HCT116 (cell line): ENCODE measurements around the gene TMEM80. TPM values are rescaled to one million over a fixed set of nuclear protein-coding genes. Genes with fewer than 3 reads are reported as not detected.

ENCODE experiments used
- ATAC-seq: fragments of 200-7000 bp; cut with Tn5 transposase; 2 replicates; pipeline ENCODE4 v1.9.1; 2020; ENCODE audit warnings: mild to moderate bottlenecking, moderate library complexity
- BruUV-seq: library from RNA; stranded (reverse); fragments of 400-500 nt; replicated peaks from 2 replicates; lab custom pipeline; 2021; lab: Mats Ljungman, UMichigan
- CTCF ChIA-PET: fragments of 300-600 bp; sonication (Branson Sonifier 250); formaldehyde crosslinking; loops from one replicate; lab custom pipeline; 2021; ENCODE audit warnings: antibody characterized with exemption; lab: Charles Lee
- POLR2A ChIA-PET: fragments of 300-600, 350-600 bp; sonication (Branson Sonifier 250); formaldehyde crosslinking; loops from one replicate; lab custom pipeline; 2021; ENCODE audit warnings: antibody characterized with exemption; lab: Charles Lee
- RAD21 ChIA-PET, 2 experiments: fragments of 300-600 bp; sonication (Branson Sonifier 250); formaldehyde crosslinking; loops; one replicate each; lab custom pipeline; 2023; ENCODE audit warnings: low total read pairs in 2 of 2; ENCODE audit not compliant: uncharacterized antibody in 2 of 2, unreplicated experiment in 2 of 2, low non-redundant PET in 1 of 2; lab: Charles Lee
- DNase-seq: peaks from one replicate; pipeline ENCODE4 v3.0.0-alpha.2; 2010; ENCODE audit warnings: low read depth, low spot score
- H2AFZ ChIP-seq: fragments of 200-600 bp; shearing (Covaris generic), sonication (generic); 2 replicates; pipeline ENCODE4 v1.6.1; 2017; ENCODE audit warnings: low read depth, mixed run types, mixed read lengths, antibody characterized with exemption, low read length; ENCODE audit not compliant: poor library complexity, severe bottlenecking
- H3K27ac ChIP-seq: 2 replicates; pipeline ENCODE4 v1.5.1; 2012; ENCODE audit warnings: low read depth, low read length
- H3K27me3 ChIP-seq: fragments of 200-600 bp; sonication (generic); 2 replicates; pipeline ENCODE4 v1.6.1; 2016; ENCODE audit warnings: mixed run types, low read length, mixed read lengths; ENCODE audit not compliant: insufficient read depth
- H3K36me3 ChIP-seq, 2 experiments: fragments of 200-500 bp in 1 of 2; fragments of 200-600 bp in 1 of 2; sonication (Bioruptor generic) in 1 of 2; sonication (generic) in 1 of 2; 2 replicates each; pipeline versions ENCODE4 v1.5.1 to v1.6.1; 2014 to 2016; ENCODE audit warnings: low read length in 2 of 2, inconsistent platforms in 1 of 2, mixed read lengths in 1 of 2, mixed run types in 1 of 2; ENCODE audit not compliant: insufficient read depth in 2 of 2, control insufficient read depth in 1 of 2
- H3K4me1 ChIP-seq, 2 experiments: fragments of 200-600 bp in 1 of 2; sonication (generic) in 1 of 2; 2 replicates each; pipeline versions ENCODE4 v1.5.1 to v1.6.1; 2012 to 2017; ENCODE audit warnings: low read length in 2 of 2, inconsistent platforms in 1 of 2, mild to moderate bottlenecking in 1 of 2, mixed read lengths in 1 of 2, mixed run types in 1 of 2, moderate library complexity in 1 of 2; ENCODE audit not compliant: insufficient read depth in 2 of 2, control insufficient read depth in 1 of 2
- H3K4me2 ChIP-seq: fragments of 200-600 bp; sonication (generic); 2 replicates; pipeline ENCODE4 v1.6.1; 2017; ENCODE audit warnings: mixed run types, low read length, mixed read lengths
- H3K4me3 ChIP-seq, 2 experiments: fragments of 200-600 bp in 1 of 2; sonication (generic) in 1 of 2; replicated peaks in 1 of 2; 2 replicates each; pipeline ENCODE4 v1.5.1; 2011 to 2016; ENCODE audit warnings: low read length in 2 of 2, control low read depth in 1 of 2, low read depth in 1 of 2, mild to moderate bottlenecking in 1 of 2, mixed read lengths in 1 of 2, mixed run types in 1 of 2
- H3K79me2 ChIP-seq: fragments of 200-600 bp; sonication (generic); 2 replicates; pipeline ENCODE4 v1.6.1; 2017; ENCODE audit warnings: mild to moderate bottlenecking, mixed run types, low read length, moderate library complexity, mixed read lengths; ENCODE audit not compliant: insufficient read depth
- H3K9ac ChIP-seq: fragments of 200-600 bp; sonication (generic); 2 replicates; pipeline ENCODE4 v1.6.1; 2016; ENCODE audit warnings: low read length, mixed read lengths
- H3K9me2 ChIP-seq: fragments of 200-600 bp; sonication (generic), shearing (Covaris generic); 2 replicates; pipeline ENCODE4 v1.6.1; 2017; ENCODE audit warnings: mixed run types, mild to moderate bottlenecking, moderate library complexity; ENCODE audit not compliant: insufficient read depth
- H3K9me3 ChIP-seq, 2 experiments: fragments of 200-500 bp in 1 of 2; fragments of 200-600 bp in 1 of 2; sonication (Bioruptor generic) in 1 of 2; sonication (generic) in 1 of 2; 2 replicates each; pipeline ENCODE4 v1.6.1; 2014 to 2017; ENCODE audit warnings: low read length in 2 of 2, mixed read lengths in 2 of 2, inconsistent platforms in 1 of 2, low read depth in 1 of 2, mild to moderate bottlenecking in 1 of 2, mixed run types in 1 of 2, moderate library complexity in 1 of 2; ENCODE audit not compliant: control insufficient read depth in 1 of 2, insufficient read depth in 1 of 2
- H4K20me1 ChIP-seq: fragments of 200-600 bp; sonication (generic), shearing (Covaris generic); 2 replicates; pipeline ENCODE4 v1.6.1; 2017; ENCODE audit warnings: mixed run types, mild to moderate bottlenecking, moderate library complexity; ENCODE audit not compliant: insufficient read depth
- CBX3 ChIP-seq: IDR thresholded peaks from 2 replicates; pipeline ENCODE4 v1.6.1; 2012; ENCODE audit warnings: low read depth
- CEBPB ChIP-seq: IDR thresholded peaks from 2 replicates; pipeline ENCODE4 v1.6.1; 2012; ENCODE audit warnings: low read depth
- CTCF ChIP-seq, 3 experiments: fragments of 200-600 bp in 1 of 3; sonication (generic) in 1 of 3; IDR thresholded peaks in 2 of 3; conservative IDR thresholded peaks in 1 of 3; 2 replicates each; pipeline ENCODE4 v1.5.1; 2012 to 2017; ENCODE audit warnings: low read depth in 2 of 3, low read length in 2 of 3, antibody characterized with exemption in 1 of 3, borderline replicate concordance in 1 of 3, control low read depth in 1 of 3, mild to moderate bottlenecking in 1 of 3, mixed read lengths in 1 of 3, mixed run types in 1 of 3, moderate library complexity in 1 of 3; ENCODE audit not compliant: insufficient read depth in 1 of 3
- ELF1 ChIP-seq: IDR thresholded peaks from 2 replicates; pipeline ENCODE4 v1.6.1; 2012; ENCODE audit warnings: low read depth, borderline replicate concordance
- FOSL1 ChIP-seq: IDR thresholded peaks from 2 replicates; pipeline ENCODE4 v1.6.1; 2012; ENCODE audit warnings: low read depth
- JUND ChIP-seq: IDR thresholded peaks from 2 replicates; pipeline ENCODE4 v1.6.1; 2012
- POLR2A ChIP-seq: IDR thresholded peaks from 2 replicates; pipeline ENCODE4 v1.7.0; 2011; ENCODE audit warnings: borderline replicate concordance; ENCODE audit not compliant: insufficient read depth, insufficient read length; ENCODE audit errors: extremely low read depth
- POLR2AphosphoS5 ChIP-seq: IDR thresholded peaks from 2 replicates; pipeline ENCODE4 v1.6.1; 2011; ENCODE audit warnings: mild to moderate bottlenecking, low read depth, low read length, moderate library complexity
- RAD21 ChIP-seq: IDR thresholded peaks from 2 replicates; pipeline ENCODE4 v1.6.1; 2012; ENCODE audit warnings: low read depth, mild to moderate bottlenecking
- SIN3A ChIP-seq: IDR thresholded peaks from 2 replicates; pipeline ENCODE4 v1.6.1; 2012; ENCODE audit warnings: low read depth
- SRF ChIP-seq: IDR thresholded peaks from 2 replicates; pipeline ENCODE4 v1.6.1; 2012; ENCODE audit warnings: low read depth
- TCF7L2 ChIP-seq: IDR thresholded peaks from 2 replicates; pipeline ENCODE4 v1.7.0; 2011; ENCODE audit warnings: borderline replicate concordance, inconsistent platforms; ENCODE audit not compliant: insufficient read depth, insufficient read length; ENCODE audit errors: extremely low read depth
- YY1 ChIP-seq: IDR thresholded peaks from 2 replicates; pipeline ENCODE4 v1.6.1; 2011; ENCODE audit warnings: low read length, low read depth, moderate library complexity, mild to moderate bottlenecking; ENCODE audit not compliant: insufficient replicate concordance; ENCODE audit errors: extremely low read depth
- ZBTB33 ChIP-seq: IDR thresholded peaks from 2 replicates; pipeline ENCODE4 v1.6.1; 2011; ENCODE audit warnings: mild to moderate bottlenecking, low read length, moderate library complexity; ENCODE audit not compliant: insufficient replicate concordance; ENCODE audit errors: extremely low read depth
- ZFX ChIP-seq: fragments of 450-650 bp; IDR thresholded peaks from 2 replicates; pipeline ENCODE4 v1.6.1; 2017
- ZNF274 ChIP-seq: fragments of 200-500 bp; sonication (Bioruptor generic); IDR thresholded peaks from 2 replicates; pipeline ENCODE4 v1.6.1; 2014; ENCODE audit warnings: mild to moderate bottlenecking, low read depth, low read length, inconsistent platforms
- intact Hi-C: fragments of 100-400 bp; cut with micrococcal nuclease; formaldehyde crosslinking; loops from 2 replicates; pipeline ENCODE4 v1.10.0; 2022
- total RNA-seq: library from RNA; stranded (reverse); gene quantifications from one replicate; pipeline ENCODE4 v1.2.1, GENCODE V29; 2021; ENCODE audit not compliant: unreplicated experiment
- TF ChIP-seq, protein P1 (sequence below): IDR thresholded peaks from 2 replicates; pipeline ENCODE4 v1.6.1; 2012

TMEM80 gene
- total RNA-seq, 1 experiment from 2014 or later, result 18.4 TPM

- no peak for TF ChIP-seq SRF
- TF ChIP-seq CEBPB, result no peak
- no peak for TF ChIP-seq CTCF (IDR thresholded peaks at IDR 0.05 in 2 of 3, conservative IDR thresholded peaks at IDR 0.05 in 1 of 3; ENCODE audit: borderline replicate concordance in 1 of 3, insufficient read depth in 1 of 3, low read depth in 2 of 3, low read length in 2 of 3)
- TF ChIP-seq YY1, result no peak
- TF ChIP-seq CBX3, result no peak
- no peak for TF ChIP-seq TCF7L2
- TF ChIP-seq POLR2AphosphoS5, result no peak
- TF ChIP-seq, protein P1, sequence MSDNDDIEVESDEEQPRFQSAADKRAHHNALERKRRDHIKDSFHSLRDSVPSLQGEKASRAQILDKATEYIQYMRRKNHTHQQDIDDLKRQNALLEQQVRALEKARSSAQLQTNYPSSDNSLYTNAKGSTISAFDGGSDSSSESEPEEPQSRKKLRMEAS, result no peak
- TF ChIP-seq SIN3A, result no peak
- TF ChIP-seq, all 23 proteins: peak for 0
These were observed 34.0 kb downstream of the TMEM80 start (continued) for GRCh38 chr11:729492-730074.

DNA sequence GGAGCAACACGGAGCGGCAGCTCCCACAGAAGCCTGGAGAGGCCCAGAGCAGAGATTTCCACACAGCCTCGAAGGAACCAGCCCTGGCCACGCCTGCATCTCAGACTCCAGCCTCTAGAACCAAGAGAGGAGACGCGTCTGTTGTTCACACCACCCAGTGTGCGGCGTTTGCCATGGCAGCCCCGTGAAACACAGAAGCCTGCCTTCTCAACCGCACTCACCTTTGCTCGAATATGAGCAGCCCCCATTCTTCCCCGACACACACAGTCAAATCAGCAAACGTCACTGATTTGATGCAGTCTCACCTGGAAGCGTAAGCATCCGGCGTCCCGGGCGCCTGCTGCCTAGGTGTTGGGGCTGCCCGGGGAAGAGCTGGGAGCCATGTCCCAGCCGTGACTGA, 37.5 kb downstream of the TMEM80 start:
- no peaks in the 10 kb centered on the region for H3K79me2 ChIP-seq
- ChIA-PET RAD21 (no interaction called here), CTCF (no interaction called here), POLR2A (interaction anchor here (1.4 kb wide), 1 partner anchor 37 kb away, joined by 3 read pairs; the partner anchor contains the start of gene TMEM80)
- peaks cover 0 to 13% of the 10 kb centered on the region in 2 experiments; a peak in 3 of 4 replicates for H3K4me1 ChIP-seq
- no peaks in the 10 kb centered on the region for H3K9me3 ChIP-seq
- intact Hi-C loops, result no loop called here
- H3K4me3 ChIP-seq, result no peak overlapping the region
- no TSS peak for BruUV-seq
- H3K4me2 ChIP-seq, result no peak overlapping the region
- H4K20me1 ChIP-seq, result no peaks in the 10 kb centered on the region
- H3K9ac ChIP-seq, result no peak overlapping the region
- H3K27ac ChIP-seq, result no peak overlapping the region
- DNase-seq (no peak), ATAC-seq (no peak)
- no peaks in the 10 kb centered on the region for H3K36me3 ChIP-seq
- no peaks in the 10 kb centered on the region for H3K27me3 ChIP-seq
- no peaks in the 10 kb centered on the region for H3K9me2 ChIP-seq
- H2AFZ ChIP-seq, result no peak overlapping the region
- no peak for TF ChIP-seq CTCF (IDR thresholded peaks at IDR 0.05 in 2 of 3, conservative IDR thresholded peaks at IDR 0.05 in 1 of 3; ENCODE audit: borderline replicate concordance in 1 of 3, insufficient read depth in 1 of 3, low read depth in 2 of 3, low read length in 2 of 3)
- no peak for TF ChIP-seq JUND
- TF ChIP-seq ELF1, result no peak
- TF ChIP-seq TCF7L2, result no peak
- TF ChIP-seq ZNF274, result no peak
- no peak for TF ChIP-seq CBX3
- no peak for TF ChIP-seq ZFX
- TF ChIP-seq ZBTB33, result no peak
- TF ChIP-seq POLR2A, result no peak
- TF ChIP-seq SRF, result no peak
- TF ChIP-seq RAD21, result no peak
- no peak for TF ChIP-seq FOSL1
- no peak for TF ChIP-seq POLR2AphosphoS5
- TF ChIP-seq CEBPB, result no peak
